ENCODE data around the gene PADI2. TPM values are rescaled to one million over a fixed set of nuclear protein-coding genes. Genes with fewer than 3 reads are reported as not detected.

PADI2 gene
- total RNA-seq, 1 donor from 2014 or later = 3.5 TPM

- no peaks in the 10 kb centered on the region for H3K9me3 Mint-ChIP-seq
- H3K4me3 Mint-ChIP-seq = no peak overlapping the region
- peaks cover 13% of the 10 kb centered on the region for H3K4me1 Mint-ChIP-seq (ENCODE audit: unreplicated experiment)
- H3K27me3 Mint-ChIP-seq = no peaks in the 10 kb centered on the region
- peaks cover 20% of the 10 kb centered on the region for H3K36me3 Mint-ChIP-seq
- peak overlapping the region; percentile 69 for H3K27ac Mint-ChIP-seq
- no peak for TF ChIP-seq CTCF (conservative IDR thresholded peaks at IDR 0.05)
- no peak for DNase-seq (ENCODE audit: extremely low spot score, unreplicated experiment)
Measured at GRCh38 chr1:17043676-17044075, 75.6 kb downstream of the PADI2 start.

GRCh38 chr1:17040135-17040534 is 79.1 kb downstream of the PADI2 start:
- Mint-ChIP-seq H3K9me3 (no peaks in the 10 kb centered on the region), H3K4me1 (ENCODE audit: unreplicated experiment) (peaks cover 4% of the 10 kb centered on the region), H3K36me3 (peaks cover 24% of the 10 kb centered on the region), H3K27me3 (no peaks in the 10 kb centered on the region), H3K4me3 (no peak overlapping the region), H3K27ac (no peak overlapping the region)
- DNase-seq (ENCODE audit: extremely low spot score, unreplicated experiment) = no peak
- TF ChIP-seq CTCF (conservative IDR thresholded peaks at IDR 0.05) = no peak

GRCh38 chr1:17039522-17039921 is 79.7 kb downstream of the PADI2 start:
- TF ChIP-seq CTCF (conservative IDR thresholded peaks at IDR 0.05) = no peak
- H3K4me1 Mint-ChIP-seq (ENCODE audit: unreplicated experiment) = no peaks in the 10 kb centered on the region
- no peaks in the 10 kb centered on the region for H3K9me3 Mint-ChIP-seq
- no peak for DNase-seq (ENCODE audit: extremely low spot score, unreplicated experiment)
- peaks cover 20% of the 10 kb centered on the region for H3K36me3 Mint-ChIP-seq
- H3K27ac Mint-ChIP-seq = no peak overlapping the region
- no peaks in the 10 kb centered on the region for H3K27me3 Mint-ChIP-seq
- H3K4me3 Mint-ChIP-seq = no peak overlapping the region

GRCh38 chr1:17033481-17033880 is 85.8 kb downstream of the PADI2 start:
- Mint-ChIP-seq H3K27ac (no peak overlapping the region), H3K4me3 (no peak overlapping the region), H3K9me3 (no peaks in the 10 kb centered on the region), H3K36me3 (peaks cover 8% of the 10 kb centered on the region), H3K27me3 (no peaks in the 10 kb centered on the region), H3K4me1 (ENCODE audit: unreplicated experiment) (no peaks in the 10 kb centered on the region)
- TF ChIP-seq CTCF (conservative IDR thresholded peaks at IDR 0.05) = no peak
- no peak for DNase-seq (ENCODE audit: extremely low spot score, unreplicated experiment)

GRCh38 chr1:17032741-17033140 is 86.5 kb downstream of the PADI2 start:
- Mint-ChIP-seq H3K4me3 (no peak overlapping the region), H3K4me1 (ENCODE audit: unreplicated experiment) (no peaks in the 10 kb centered on the region), H3K27ac (no peak overlapping the region), H3K27me3 (no peaks in the 10 kb centered on the region), H3K9me3 (no peaks in the 10 kb centered on the region), H3K36me3 (peaks cover 10% of the 10 kb centered on the region)
- DNase-seq (ENCODE audit: extremely low spot score, unreplicated experiment) = no peak
- no peak for TF ChIP-seq CTCF (conservative IDR thresholded peaks at IDR 0.05)

- H3K4me3 Mint-ChIP-seq = no peak overlapping the region
- no peaks in the 10 kb centered on the region for H3K9me3 Mint-ChIP-seq
Measured at GRCh38 chr1:17031436-17031835, 87.8 kb downstream of the PADI2 start.

More at GRCh38 chr1:17031436-17031835, 87.8 kb downstream of the PADI2 start:
- Mint-ChIP-seq H3K36me3 (peaks cover 13% of the 10 kb centered on the region), H3K4me1 (ENCODE audit: unreplicated experiment) (no peaks in the 10 kb centered on the region), H3K27me3 (no peaks in the 10 kb centered on the region), H3K27ac (no peak overlapping the region)
- DNase-seq (ENCODE audit: extremely low spot score, unreplicated experiment) = no peak
- no peak for TF ChIP-seq CTCF (conservative IDR thresholded peaks at IDR 0.05)
